AG10803 (cell line): Measurements from ENCODE around the gene SLC34A1.

Source experiments
- DNase-seq: peaks from one replicate; pipeline ENCODE4 v3.0.0; 2010; ENCODE audit warnings: low read depth
- H3K4me3 ChIP-seq: 2 replicates; pipeline ENCODE4 v1.5.1; 2011; ENCODE audit warnings: mild to moderate bottlenecking, low read length, control low read depth
- TF ChIP-seq, protein P1 (sequence below): conservative IDR thresholded peaks from 2 replicates; pipeline ENCODE4 v1.5.1; 2011; ENCODE audit warnings: mild to moderate bottlenecking, low read length, control low read depth, inconsistent platforms

Gene SLC34A1

DNA sequence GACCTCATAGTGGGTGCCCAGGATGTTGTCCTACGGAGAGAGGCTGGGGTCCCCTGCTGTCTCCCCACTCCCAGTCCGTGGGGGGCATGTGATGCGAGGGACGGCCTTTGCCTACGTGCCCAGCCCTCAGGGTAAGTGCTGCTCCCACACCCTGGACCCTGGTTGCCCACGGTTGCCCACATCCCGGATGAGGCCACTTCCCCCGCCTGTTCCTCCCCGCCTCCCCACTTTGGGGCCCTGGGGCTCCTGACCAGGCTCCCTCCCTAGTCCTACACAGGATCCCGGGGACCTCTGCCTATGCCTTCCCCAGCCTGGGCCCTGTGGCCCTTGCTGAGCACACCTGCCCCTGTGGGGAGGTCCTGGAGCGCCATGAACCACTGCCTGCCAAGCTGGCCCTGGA, 1.5 kb downstream of the SLC34A1 start:
- TF ChIP-seq, protein P1, sequence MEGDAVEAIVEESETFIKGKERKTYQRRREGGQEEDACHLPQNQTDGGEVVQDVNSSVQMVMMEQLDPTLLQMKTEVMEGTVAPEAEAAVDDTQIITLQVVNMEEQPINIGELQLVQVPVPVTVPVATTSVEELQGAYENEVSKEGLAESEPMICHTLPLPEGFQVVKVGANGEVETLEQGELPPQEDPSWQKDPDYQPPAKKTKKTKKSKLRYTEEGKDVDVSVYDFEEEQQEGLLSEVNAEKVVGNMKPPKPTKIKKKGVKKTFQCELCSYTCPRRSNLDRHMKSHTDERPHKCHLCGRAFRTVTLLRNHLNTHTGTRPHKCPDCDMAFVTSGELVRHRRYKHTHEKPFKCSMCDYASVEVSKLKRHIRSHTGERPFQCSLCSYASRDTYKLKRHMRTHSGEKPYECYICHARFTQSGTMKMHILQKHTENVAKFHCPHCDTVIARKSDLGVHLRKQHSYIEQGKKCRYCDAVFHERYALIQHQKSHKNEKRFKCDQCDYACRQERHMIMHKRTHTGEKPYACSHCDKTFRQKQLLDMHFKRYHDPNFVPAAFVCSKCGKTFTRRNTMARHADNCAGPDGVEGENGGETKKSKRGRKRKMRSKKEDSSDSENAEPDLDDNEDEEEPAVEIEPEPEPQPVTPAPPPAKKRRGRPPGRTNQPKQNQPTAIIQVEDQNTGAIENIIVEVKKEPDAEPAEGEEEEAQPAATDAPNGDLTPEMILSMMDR, result no peak
- no peak for DNase-seq
- no peak overlapping the region for H3K4me3 ChIP-seq

- no peak for DNase-seq
- TF ChIP-seq, protein P1, result no peak
Measured at GRCh38 chr5:177386542-177386941, 2.3 kb downstream of the SLC34A1 start.

DNA sequence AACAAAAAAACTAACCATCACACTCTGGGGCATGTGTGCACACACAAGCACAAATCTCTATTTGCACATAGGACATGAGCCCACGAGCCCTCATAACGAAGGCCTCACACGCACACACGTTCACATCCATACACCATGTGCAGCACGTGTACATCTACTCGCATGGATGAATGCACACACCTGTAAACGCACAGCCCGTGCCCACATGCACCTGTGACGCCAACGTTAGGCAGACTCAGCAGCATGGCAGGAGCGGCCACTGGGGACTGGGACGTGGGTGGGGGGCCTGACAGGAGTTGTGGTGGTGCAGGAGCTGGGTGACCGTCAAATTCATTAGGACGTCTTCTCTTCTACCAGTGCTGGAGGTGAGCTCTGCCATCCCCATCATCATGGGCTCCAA, 3.2 kb downstream of the SLC34A1 start:
- DNase-seq, result no peak
- TF ChIP-seq, protein P1, result no peak
- no peak overlapping the region for H3K4me3 ChIP-seq

More at GRCh38 chr5:177386542-177386941, 2.3 kb downstream of the SLC34A1 start:
- H3K4me3 ChIP-seq, result no peak overlapping the region

- TF ChIP-seq, protein P1, result no peak
- DNase-seq, result no peak
- H3K4me3 ChIP-seq, result no peak overlapping the region
Measured at GRCh38 chr5:177388521-177389052, 4.4 kb downstream of the SLC34A1 start.

DNA sequence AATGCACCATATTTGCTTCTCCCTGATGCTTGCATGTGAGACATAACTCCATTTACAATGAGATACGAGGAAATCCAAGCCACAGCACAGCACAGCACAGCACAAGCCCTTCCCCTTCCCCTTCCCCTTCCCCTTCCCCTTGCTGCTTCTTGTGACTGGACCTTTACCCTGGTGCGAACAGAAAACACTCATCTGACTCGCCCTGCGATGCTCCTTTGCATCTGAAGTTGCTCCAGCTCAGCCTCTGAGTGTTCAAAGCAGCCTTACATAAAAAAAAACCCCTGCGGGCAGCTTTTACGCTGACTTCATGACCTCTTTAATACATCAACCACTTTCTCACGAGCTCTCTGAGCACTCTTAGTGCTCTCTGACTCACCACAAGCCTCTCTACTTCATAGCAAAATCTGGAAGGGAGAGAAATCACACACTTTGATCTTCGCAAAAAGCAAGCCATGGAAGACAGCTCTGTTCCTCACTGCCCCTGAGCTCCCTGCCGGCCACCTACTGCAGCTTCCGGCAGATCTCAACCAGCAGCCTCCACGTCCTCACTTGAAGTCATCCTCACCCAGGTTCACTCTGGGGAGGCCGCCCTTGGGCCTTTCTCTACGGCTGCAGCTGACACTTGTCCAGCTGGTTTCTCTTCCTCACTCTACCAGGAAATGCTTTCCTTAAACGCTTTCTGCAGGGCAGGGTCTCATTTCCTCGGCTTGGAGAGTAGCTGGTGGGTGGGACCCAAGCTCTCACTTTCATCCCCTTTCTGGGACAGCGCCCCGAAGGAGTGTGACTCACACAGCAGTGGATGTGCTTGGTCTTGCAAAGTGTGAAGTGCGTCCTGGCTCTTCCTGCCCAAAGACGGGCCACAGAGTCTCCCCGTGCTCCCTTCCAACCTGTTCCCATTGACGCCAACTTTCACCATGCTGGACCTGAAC, 5.3 kb downstream of the SLC34A1 start:
- peak; percentile 83 for DNase-seq
- no peak overlapping the region for H3K4me3 ChIP-seq
- TF ChIP-seq, protein P1, result 0 out of 2 replicates have a peak, but pooled peaks have one; percentile 1

DNA sequence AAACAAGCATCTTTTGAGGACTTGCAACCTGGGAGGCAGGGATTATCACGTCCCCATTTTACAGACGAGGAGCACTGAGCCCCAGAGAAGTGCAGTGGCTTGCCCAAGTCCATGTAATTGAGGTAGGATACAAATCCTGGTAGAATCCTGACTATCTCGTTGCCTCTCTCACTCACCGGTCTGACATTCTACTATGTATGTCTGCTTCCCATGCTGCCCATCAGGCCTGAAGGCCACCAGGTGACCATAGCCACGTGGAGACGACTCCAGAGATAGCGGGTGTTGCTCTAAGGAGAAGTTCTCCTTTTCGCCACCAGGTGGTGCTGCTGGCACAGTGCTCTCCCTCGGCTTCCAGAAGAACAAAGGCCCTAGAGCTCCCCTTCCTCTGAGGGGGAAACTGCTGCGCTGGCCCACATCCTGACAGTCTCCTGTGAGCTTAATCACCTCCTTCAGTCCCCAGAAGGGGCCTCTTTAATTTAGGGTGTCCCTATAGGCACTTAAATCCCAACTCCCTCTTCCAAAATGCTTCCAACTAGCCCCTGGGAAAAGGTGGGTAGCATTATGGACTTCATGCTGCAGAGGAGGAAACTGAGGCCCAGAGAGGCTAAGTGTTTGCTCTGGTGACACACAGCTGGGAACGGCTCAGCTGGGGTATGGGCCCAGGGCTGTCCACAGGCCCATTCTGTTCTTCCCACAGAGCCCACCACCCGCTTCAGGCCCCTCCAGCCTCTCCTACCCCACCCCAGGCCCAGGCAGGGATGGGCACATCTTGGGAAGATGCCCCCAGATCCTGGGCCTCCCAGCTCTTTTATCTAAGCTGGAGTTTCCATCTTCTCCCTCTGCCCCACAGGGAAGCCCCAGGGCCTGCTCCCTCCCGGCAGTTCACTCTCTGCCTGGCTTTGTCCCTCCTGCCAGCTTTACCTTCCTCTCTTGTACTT, 6.4 kb downstream of the SLC34A1 start:
- peak; percentile 66 for DNase-seq
- TF ChIP-seq, protein P1, result peak; percentile 93
- H3K4me3 ChIP-seq, result no peak overlapping the region
